GM08714 (cell line): ENCODE results near the gene EEF2K.

Source experiments
- H3K4me3 ChIP-seq: fragments of 200-500 bp; sonication (Bioruptor generic); 2 replicates; pipeline ENCODE4 v1.5.1; 2014; ENCODE audit warnings: mild to moderate bottlenecking, low read length, inconsistent platforms
- ZNF274 ChIP-seq: IDR thresholded peaks from 2 replicates; pipeline ENCODE4 v1.6.1; 2012; ENCODE audit warnings: mild to moderate bottlenecking, low read depth, low read length

EEF2K gene

GRCh38 chr16:22233037-22233372 lies 26.9 kb downstream of the EEF2K start:
- no peak for TF ChIP-seq ZNF274
- no peak overlapping the region for H3K4me3 ChIP-seq

GRCh38 chr16:22235839-22236745 lies 30.0 kb downstream of the EEF2K start:
- H3K4me3 ChIP-seq = no peak overlapping the region
- no peak for TF ChIP-seq ZNF274

GRCh38 chr16:22239131-22239805 lies 33.2 kb downstream of the EEF2K start:
- no peak for TF ChIP-seq ZNF274
- no peak overlapping the region for H3K4me3 ChIP-seq

- no peak for TF ChIP-seq ZNF274
- H3K4me3 ChIP-seq = no peak overlapping the region
These were observed 34.1 kb downstream of the EEF2K start for GRCh38 chr16:22240023-22240710.

- H3K4me3 ChIP-seq = no peak overlapping the region
- no peak for TF ChIP-seq ZNF274
These were observed 44.4 kb downstream of the EEF2K start for GRCh38 chr16:22250522-22250921.

- no peak for TF ChIP-seq ZNF274
- no peak overlapping the region for H3K4me3 ChIP-seq
These were observed 46.2 kb downstream of the EEF2K start for GRCh38 chr16:22252317-22252716.

- TF ChIP-seq ZNF274 = no peak
- H3K4me3 ChIP-seq = no peak overlapping the region
These were observed 47.2 kb downstream of the EEF2K start for GRCh38 chr16:22253272-22253671.

GRCh38 chr16:22255335-22255734 lies 49.3 kb downstream of the EEF2K start:
- TF ChIP-seq ZNF274 = no peak
- H3K4me3 ChIP-seq = no peak overlapping the region

GRCh38 chr16:22257440-22257839 lies 51.4 kb downstream of the EEF2K start:
- H3K4me3 ChIP-seq = no peak overlapping the region
- no peak for TF ChIP-seq ZNF274

GRCh38 chr16:22260490-22260889 lies 54.4 kb downstream of the EEF2K start:
- no peak for TF ChIP-seq ZNF274
- H3K4me3 ChIP-seq = no peak overlapping the region

GRCh38 chr16:22262460-22262859 lies 56.4 kb downstream of the EEF2K start:
- no peak overlapping the region for H3K4me3 ChIP-seq
- no peak for TF ChIP-seq ZNF274

- no peak for TF ChIP-seq ZNF274
- H3K4me3 ChIP-seq = no peak overlapping the region
These were observed 58.7 kb downstream of the EEF2K start for GRCh38 chr16:22264786-22265185.

- H3K4me3 ChIP-seq = no peak overlapping the region
- TF ChIP-seq ZNF274 = no peak
These were observed 59.3 kb downstream of the EEF2K start for GRCh38 chr16:22265351-22265750.

- H3K4me3 ChIP-seq = no peak overlapping the region
- no peak for TF ChIP-seq ZNF274
These were observed 60.5 kb downstream of the EEF2K start for GRCh38 chr16:22266546-22266945.

- H3K4me3 ChIP-seq = no peak overlapping the region
- TF ChIP-seq ZNF274 = no peak
These were observed 61.7 kb downstream of the EEF2K start for GRCh38 chr16:22267764-22268163.
